Measurements from ENCODE around the gene TBC1D22B.
"Not testable (repeated sequence)": the region's sequence is repeated elsewhere in the genome, so short reads cannot be mapped to it uniquely, and the experiment has no call there.

Gene TBC1D22B

DNA sequence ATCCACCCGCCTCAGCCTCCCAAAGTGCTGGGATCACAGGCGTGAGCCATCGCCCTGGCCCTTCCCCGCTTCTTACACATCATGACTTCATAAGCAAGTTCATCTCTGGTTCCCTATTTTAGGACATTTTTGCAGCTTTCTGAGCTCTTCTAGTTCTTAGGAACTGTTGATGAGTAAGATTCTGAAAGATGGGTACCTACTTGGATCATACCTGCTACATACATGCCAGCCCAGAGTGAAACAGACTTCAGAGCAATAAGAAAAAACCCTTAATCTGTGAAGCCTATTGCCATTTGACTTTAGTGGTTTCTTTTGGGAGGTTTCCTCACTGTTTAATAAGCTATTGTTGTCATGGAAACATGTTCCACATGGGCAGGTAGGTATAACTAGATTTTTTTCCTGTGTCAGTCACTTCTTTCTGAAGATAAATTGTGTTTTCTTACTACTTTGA is 28.3 kb downstream of the TBC1D22B start:
- DNase-seq (ENCODE audit: low read depth), result no peak
- TF ChIP-seq, protein P1, sequence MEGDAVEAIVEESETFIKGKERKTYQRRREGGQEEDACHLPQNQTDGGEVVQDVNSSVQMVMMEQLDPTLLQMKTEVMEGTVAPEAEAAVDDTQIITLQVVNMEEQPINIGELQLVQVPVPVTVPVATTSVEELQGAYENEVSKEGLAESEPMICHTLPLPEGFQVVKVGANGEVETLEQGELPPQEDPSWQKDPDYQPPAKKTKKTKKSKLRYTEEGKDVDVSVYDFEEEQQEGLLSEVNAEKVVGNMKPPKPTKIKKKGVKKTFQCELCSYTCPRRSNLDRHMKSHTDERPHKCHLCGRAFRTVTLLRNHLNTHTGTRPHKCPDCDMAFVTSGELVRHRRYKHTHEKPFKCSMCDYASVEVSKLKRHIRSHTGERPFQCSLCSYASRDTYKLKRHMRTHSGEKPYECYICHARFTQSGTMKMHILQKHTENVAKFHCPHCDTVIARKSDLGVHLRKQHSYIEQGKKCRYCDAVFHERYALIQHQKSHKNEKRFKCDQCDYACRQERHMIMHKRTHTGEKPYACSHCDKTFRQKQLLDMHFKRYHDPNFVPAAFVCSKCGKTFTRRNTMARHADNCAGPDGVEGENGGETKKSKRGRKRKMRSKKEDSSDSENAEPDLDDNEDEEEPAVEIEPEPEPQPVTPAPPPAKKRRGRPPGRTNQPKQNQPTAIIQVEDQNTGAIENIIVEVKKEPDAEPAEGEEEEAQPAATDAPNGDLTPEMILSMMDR (IDR thresholded peaks at IDR 0.05; ENCODE audit: control insufficient read depth, extremely low read depth, insufficient read depth), result no peak

DNA sequence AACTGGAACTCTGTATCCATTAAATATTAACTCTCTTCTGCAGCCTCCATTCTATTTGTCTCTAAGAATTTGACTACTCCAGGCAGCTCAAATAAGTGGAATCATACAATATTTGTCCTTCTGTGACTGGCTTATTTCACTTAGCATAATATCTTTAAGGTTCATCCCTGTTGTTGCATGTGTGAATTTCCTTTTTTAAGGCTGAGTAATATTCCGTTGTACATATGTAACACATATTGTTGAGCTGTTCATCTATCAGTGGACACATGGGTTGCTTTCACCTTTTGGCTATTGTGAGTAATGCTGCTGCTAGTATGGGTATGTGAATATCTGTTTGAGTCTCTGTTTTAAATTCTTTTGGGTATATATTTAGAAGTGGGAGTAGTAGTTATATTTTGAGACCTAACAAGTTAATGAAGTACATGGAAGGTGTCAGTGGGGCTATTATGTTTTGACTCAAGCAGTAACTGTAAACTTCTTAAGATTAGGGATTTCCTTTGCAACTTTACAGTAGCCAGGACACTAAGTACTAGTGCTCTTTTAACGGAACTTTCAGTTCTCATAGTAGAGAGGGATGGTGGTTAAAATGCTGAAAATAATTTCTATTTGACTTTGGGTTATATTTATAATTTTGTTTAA is 30.1 kb downstream of the TBC1D22B start:
- TF ChIP-seq, protein P1 (IDR thresholded peaks at IDR 0.05; ENCODE audit: control insufficient read depth, extremely low read depth, insufficient read depth), result no peak
- H3K4me3 ChIP-seq (ENCODE audit: low read depth, low read length), result no peak overlapping the region
- DNase-seq (ENCODE audit: low read depth), result no peak

More for the DNA sequence above, 28.3 kb downstream of the TBC1D22B start:
- no peak overlapping the region for H3K4me3 ChIP-seq (ENCODE audit: low read depth, low read length)

DNA sequence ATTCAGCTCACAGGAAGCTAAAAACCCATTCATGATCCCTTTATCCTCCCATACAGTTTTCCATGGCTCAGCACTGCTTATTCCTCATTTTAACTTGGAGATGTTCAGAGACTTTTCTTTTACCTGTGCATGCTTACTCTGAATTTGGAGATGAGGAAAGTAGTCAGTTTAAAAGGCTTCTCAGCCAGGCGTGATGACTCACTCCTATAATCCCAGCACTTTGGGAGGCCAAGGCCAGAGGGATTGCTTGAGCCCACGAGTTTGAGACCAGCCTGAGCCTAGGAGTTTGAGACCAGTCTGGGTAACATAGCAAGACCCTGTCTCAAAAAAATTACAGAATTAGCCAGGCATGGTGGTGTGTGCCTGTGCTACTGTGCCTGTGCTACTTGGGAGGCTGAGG is 30.7 kb downstream of the TBC1D22B start:
- TF ChIP-seq, protein P1 (IDR thresholded peaks at IDR 0.05; ENCODE audit: control insufficient read depth, extremely low read depth, insufficient read depth), result no peak
- H3K4me3 ChIP-seq (ENCODE audit: low read depth, low read length), result no peak overlapping the region
- DNase-seq (ENCODE audit: low read depth), result no peak

DNA sequence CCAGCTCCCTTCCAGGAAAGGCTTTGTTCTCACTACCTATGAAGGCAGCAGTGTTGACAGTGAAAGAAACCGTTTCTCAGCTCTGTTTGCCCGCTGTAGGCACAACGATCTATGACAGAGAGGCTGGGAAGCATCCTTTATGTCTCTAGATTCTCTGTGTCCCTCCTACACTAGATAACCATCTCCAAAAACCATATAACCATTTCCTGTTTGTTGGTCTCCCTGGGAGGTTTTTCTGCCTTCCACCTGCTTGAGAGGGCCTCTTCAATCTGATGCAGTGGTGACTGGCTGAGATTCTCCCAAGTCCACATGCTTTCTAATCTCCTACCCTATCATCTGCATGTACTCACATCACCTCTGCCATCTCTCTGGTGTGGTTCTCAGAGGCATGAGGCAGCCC is 32.4 kb downstream of the TBC1D22B start:
- DNase-seq (ENCODE audit: low read depth), result no peak
- no peak overlapping the region for H3K4me3 ChIP-seq (ENCODE audit: low read depth, low read length)
- TF ChIP-seq, protein P1 (IDR thresholded peaks at IDR 0.05; ENCODE audit: control insufficient read depth, extremely low read depth, insufficient read depth), result no peak

DNA sequence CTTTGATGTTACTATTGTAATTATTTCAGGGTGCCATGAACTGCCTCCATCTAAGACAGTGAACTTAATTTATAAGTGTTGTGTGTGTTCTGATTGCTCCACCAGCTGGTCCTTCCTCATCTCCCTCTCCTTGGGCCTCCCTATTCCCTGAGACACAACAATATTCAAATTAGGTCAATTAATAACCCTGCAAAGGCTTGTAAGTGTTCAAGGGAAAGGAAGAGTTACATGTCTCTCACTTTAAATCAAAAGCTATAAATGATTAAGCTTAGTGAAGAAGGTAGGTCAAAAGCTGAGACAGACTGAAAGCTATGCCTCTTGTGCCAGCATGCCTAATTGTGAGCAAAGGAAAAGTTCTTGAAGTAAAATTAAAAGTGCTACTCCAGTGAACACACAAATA is 35.9 kb downstream of the TBC1D22B start:
- H3K4me3 ChIP-seq (ENCODE audit: low read depth, low read length), result no peak overlapping the region
- TF ChIP-seq, protein P1 (IDR thresholded peaks at IDR 0.05; ENCODE audit: control insufficient read depth, extremely low read depth, insufficient read depth), result no peak
- no peak for DNase-seq (ENCODE audit: low read depth)

DNA sequence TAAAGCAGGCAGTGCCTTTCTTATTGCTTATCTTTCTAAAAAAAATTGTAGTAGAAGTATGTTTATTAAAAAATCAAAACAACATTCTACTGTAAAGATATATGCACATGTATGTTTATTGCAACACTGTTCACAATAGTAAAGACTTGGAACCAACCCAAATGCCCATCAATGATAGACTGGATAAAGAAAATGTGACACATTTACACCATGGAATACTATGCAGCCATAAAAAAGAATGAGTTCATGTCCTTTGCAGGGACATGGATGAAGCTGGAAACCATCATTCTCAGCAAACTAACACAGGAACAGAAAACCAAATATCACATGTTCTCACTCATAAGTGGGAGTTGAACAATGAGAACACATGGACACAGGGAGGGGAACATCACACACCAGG is 40.1 kb downstream of the TBC1D22B start:
- DNase-seq (ENCODE audit: low read depth), result not testable (repeated sequence)

DNA sequence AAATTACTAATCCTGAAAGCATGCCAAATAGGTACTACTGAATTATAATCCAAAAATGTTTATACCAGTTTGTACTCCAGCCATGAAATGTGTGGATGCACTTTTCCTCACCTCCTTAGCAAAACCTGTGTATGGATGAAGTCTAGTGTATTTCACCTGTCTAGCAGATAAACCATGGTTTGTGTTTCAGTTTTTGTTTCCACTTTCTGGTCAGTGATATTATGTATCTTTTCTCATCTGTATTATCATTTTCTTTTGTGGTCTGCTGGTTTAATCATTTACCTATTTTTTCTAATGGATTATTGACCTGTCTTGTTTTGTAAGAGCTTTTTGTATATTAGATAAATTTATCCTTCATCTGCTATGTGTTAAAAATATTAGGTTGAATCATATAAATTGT is 41.4 kb downstream of the TBC1D22B start:
- TF ChIP-seq, protein P1 (IDR thresholded peaks at IDR 0.05; ENCODE audit: control insufficient read depth, extremely low read depth, insufficient read depth), result no peak
- no peak for DNase-seq (ENCODE audit: low read depth)
- H3K4me3 ChIP-seq (ENCODE audit: low read depth, low read length), result no peak overlapping the region

More for the DNA sequence above, 40.1 kb downstream of the TBC1D22B start:
- H3K4me3 ChIP-seq (ENCODE audit: low read depth, low read length), result not testable (repeated sequence)

All from LNCaP clone FGC (cell line).